NOMO-1 treated with dmso at 0.1 percent for 144 hours (cell line): ENCODE data around the gene MPV17.
"Not testable (repeated sequence)": the region's sequence is repeated elsewhere in the genome, so short reads cannot be mapped to it uniquely, and the experiment has no call there.

ENCODE experiments used
- DNase-seq: peaks from one replicate; lab custom pipeline; 2025; ENCODE audit not compliant: unreplicated experiment; lab: John Stamatoyannopoulos, UW

The MPV17 gene

GRCh38 chr2:27268296-27268695 lies 54.6 kb downstream of the MPV17 start:
- DNase-seq = not testable (repeated sequence)

GRCh38 chr2:27265536-27265870 lies 57.4 kb downstream of the MPV17 start:
- DNase-seq = no peak

GRCh38 chr2:27264753-27265535 lies 58.0 kb downstream of the MPV17 start:
- DNase-seq = peak; percentile 28

GRCh38 chr2:27264253-27264752 lies 58.6 kb downstream of the MPV17 start:
- DNase-seq = no peak

- no peak for DNase-seq
These were observed 59.3 kb downstream of the MPV17 start for GRCh38 chr2:27263287-27264252.

GRCh38 chr2:27262379-27263286 lies 60.3 kb downstream of the MPV17 start, which contains the start of gene SLC30A3:
Gene SLC30A3 (minus strand): TSS chr2:27263047. CDS start chr2:27262906, 141 bp downstream.
- DNase-seq = no peak

GRCh38 chr2:27261926-27262298 lies 61.0 kb downstream of the MPV17 start:
- no peak for DNase-seq

- no peak for DNase-seq
These were observed 61.5 kb downstream of the MPV17 start for GRCh38 chr2:27261241-27261925.
